CD4-positive, CD25-positive, alpha-beta regulatory T cell (primary cell): ENCODE measurements around the gene ALX3. TPM values are rescaled to one million over a fixed set of nuclear protein-coding genes. Genes with fewer than 3 reads are reported as not detected.
"Not testable (repeated sequence)": the region's sequence is repeated elsewhere in the genome, so short reads cannot be mapped to it uniquely, and the experiment has no call there.

Experiments
- ATAC-seq, 2 donors: fragments of 150-1000 bp; cut with Tn5 transposase; one replicate each; pipeline ENCODE4 v1.10.0; 2021; ENCODE audit warnings: low read depth in 2 of 2, moderate number of reproducible peaks in 2 of 2, moderate library complexity in 1 of 2
- DNase-seq, 3 donors: peaks; one replicate each; pipeline versions ENCODE4 v3.0.0 to v3.0.0-alpha.2; 2012 to 2022; ENCODE audit warnings: mixed read lengths in 1 of 3
- H3K27ac ChIP-seq: one replicate; pipeline ENCODE4 v1.7.0; 2013; ENCODE audit warnings: mild to moderate bottlenecking, low read length; ENCODE audit not compliant: insufficient read depth, poor library complexity, severe bottlenecking
- H3K27me3 ChIP-seq: one replicate; pipeline ENCODE4 v1.7.0; 2013; ENCODE audit warnings: low read length; ENCODE audit not compliant: control insufficient read depth, insufficient read depth
- H3K36me3 ChIP-seq: one replicate; pipeline ENCODE4 v1.7.0; 2013; ENCODE audit warnings: mild to moderate bottlenecking, low read length, moderate library complexity; ENCODE audit not compliant: control insufficient read depth, insufficient read depth
- H3K4me1 ChIP-seq: 2 replicates; pipeline ENCODE4 v1.7.0; 2013; ENCODE audit warnings: mild to moderate bottlenecking, low read length; ENCODE audit not compliant: insufficient read depth, control insufficient read depth, poor library complexity, severe bottlenecking
- H3K4me3 ChIP-seq: one replicate; pipeline ENCODE4 v1.7.0; 2013; ENCODE audit warnings: low read depth, mild to moderate bottlenecking, low read length, moderate library complexity
- H3K9me3 ChIP-seq, 2 experiments: 1 replicate in 1 of 2; 2 replicates in 1 of 2; pipeline ENCODE4 v1.7.0; 2013; ENCODE audit warnings: low read length in 2 of 2, mild to moderate bottlenecking in 1 of 2, moderate library complexity in 1 of 2; ENCODE audit not compliant: control insufficient read depth in 2 of 2
- H3K27ac Mint-ChIP-seq, 3 donors: one replicate each; pipeline ENCODE4 v1.8.0; 2020 to 2022; ENCODE audit warnings: mild to moderate bottlenecking in 3 of 3, mixed read lengths in 3 of 3, moderate library complexity in 2 of 3
- H3K27me3 Mint-ChIP-seq: one replicate; pipeline ENCODE4 v1.8.0; 2022; ENCODE audit warnings: mild to moderate bottlenecking, mixed read lengths
- H3K36me3 Mint-ChIP-seq: one replicate; pipeline ENCODE4 v1.8.0; 2020; ENCODE audit warnings: mixed read lengths
- H3K4me1 Mint-ChIP-seq, 4 donors: one replicate each; pipeline ENCODE4 v1.8.0; 2020 to 2022; ENCODE audit warnings: mixed read lengths in 4 of 4, mild to moderate bottlenecking in 1 of 4
- H3K4me3 Mint-ChIP-seq, 4 donors: one replicate each; pipeline ENCODE4 v1.8.0; 2020 to 2022; ENCODE audit warnings: mild to moderate bottlenecking in 4 of 4, mixed read lengths in 4 of 4, moderate library complexity in 3 of 4
- H3K9me3 Mint-ChIP-seq, 7 donors: one replicate each; pipeline ENCODE4 v1.8.0; 2020 to 2022; ENCODE audit warnings: mixed read lengths in 7 of 7, mild to moderate bottlenecking in 3 of 7, moderate library complexity in 2 of 7
- polyA plus RNA-seq, 4 donors: library from polyadenylated mRNA; unstranded; fragments of 300-500 nt; fragmentation: Illumina TruSeq; gene quantifications; one replicate each; pipeline ENCODE4 v1.2.3, GENCODE V29; 2021
- total RNA-seq: library from RNA; stranded (reverse); gene quantifications from one replicate; pipeline ENCODE4 v1.2.3, GENCODE V29; 2022

The ALX3 gene
- total and polyA plus RNA-seq, 5 donors from 2014 or later = not detected

GRCh38 chr1:110081061-110081460 is 10.6 kb upstream of the ALX3 start:
- Histone ChIP-seq H3K9me3 (no peaks in the 10 kb centered on the region), H3K4me3 (no peak overlapping the region), H3K27ac (no peak overlapping the region), H3K4me1 (peaks cover 18% of the 10 kb centered on the region), H3K27me3 (peaks cover 25% of the 10 kb centered on the region), H3K36me3 (no peaks in the 10 kb centered on the region)
- no peak for DNase-seq
- H3K27ac Mint-ChIP-seq = no peak overlapping the region
- ATAC-seq = no peak
- H3K27me3 Mint-ChIP-seq = peaks cover 69% of the 10 kb centered on the region
- no peaks in the 10 kb centered on the region for H3K36me3 Mint-ChIP-seq
- no peak overlapping the region for H3K4me3 Mint-ChIP-seq
- H3K4me1 Mint-ChIP-seq = peaks cover 5 to 13% (median 8%) of the 10 kb centered on the region in 4 donors
- no peaks in the 10 kb centered on the region for H3K9me3 Mint-ChIP-seq

- not testable (repeated sequence) for H3K4me3 ChIP-seq, H3K27ac Mint-ChIP-seq, ATAC-seq, H3K9me3 Mint-ChIP-seq, H3K27ac ChIP-seq, H3K9me3 ChIP-seq, H3K36me3 ChIP-seq, H3K36me3 Mint-ChIP-seq, H3K4me3 Mint-ChIP-seq, DNase-seq
- Mint-ChIP-seq H3K27me3 (peaks cover 66% of the 10 kb centered on the region), H3K4me1 (peaks cover 5 to 13% (median 8%) of the 10 kb centered on the region in 4 donors)
- Histone ChIP-seq H3K4me1 (peaks cover 18% of the 10 kb centered on the region), H3K27me3 (peaks cover 15% of the 10 kb centered on the region)
Measured at GRCh38 chr1:110079995-110080394, 9.5 kb upstream of the ALX3 start.

GRCh38 chr1:110076789-110077500 is 6.5 kb upstream of the ALX3 start:
- Histone ChIP-seq H3K9me3 (no peaks in the 10 kb centered on the region), H3K27me3 (peaks cover 19% of the 10 kb centered on the region), H3K4me1 (no peaks in the 10 kb centered on the region), H3K27ac (no peak overlapping the region), H3K4me3 (no peak overlapping the region), H3K36me3 (no peaks in the 10 kb centered on the region)
- Mint-ChIP-seq H3K27me3 (peaks cover 57% of the 10 kb centered on the region), H3K9me3 (peaks cover 0 to 1% (median 0%) of the 10 kb centered on the region in 7 donors), H3K36me3 (no peaks in the 10 kb centered on the region), H3K4me1 (no peaks in the 10 kb centered on the region), H3K4me3 (no peak overlapping the region), H3K27ac (no peak overlapping the region)
- DNase-seq = no peak
- ATAC-seq = no peak

- DNase-seq (no peak), ATAC-seq (no peak)
- Mint-ChIP-seq H3K27ac (no peak overlapping the region), H3K4me1 (peaks cover 0 to 9% (median 0%) of the 10 kb centered on the region in 4 donors), H3K36me3 (no peaks in the 10 kb centered on the region), H3K9me3 (peaks cover 0 to 1% (median 0%) of the 10 kb centered on the region in 7 donors), H3K27me3 (peaks cover 60% of the 10 kb centered on the region), H3K4me3 (no peak overlapping the region)
- no peak overlapping the region for H3K4me3 ChIP-seq
- H3K36me3 ChIP-seq = no peaks in the 10 kb centered on the region
- H3K4me1 ChIP-seq = peaks cover 10% of the 10 kb centered on the region
- peaks cover 26% of the 10 kb centered on the region for H3K27me3 ChIP-seq
- no peak overlapping the region for H3K27ac ChIP-seq
- H3K9me3 ChIP-seq = no peaks in the 10 kb centered on the region
Measured at GRCh38 chr1:110074166-110074565, 3.7 kb upstream of the ALX3 start.

GRCh38 chr1:110070282-110070669 is 196 bp downstream of the ALX3 start:
- Histone ChIP-seq H3K36me3 (no peaks in the 10 kb centered on the region), H3K27me3 (peaks cover 34% of the 10 kb centered on the region), H3K4me1 (peaks cover 25% of the 10 kb centered on the region), H3K9me3 (no peaks in the 10 kb centered on the region), H3K4me3 (no peak overlapping the region), H3K27ac (no peak overlapping the region)
- no peak overlapping the region for H3K27ac Mint-ChIP-seq
- peaks cover 61% of the 10 kb centered on the region for H3K27me3 Mint-ChIP-seq
- H3K4me1 Mint-ChIP-seq = peaks cover 0 to 18% (median 7%) of the 10 kb centered on the region in 4 donors
- ATAC-seq (no peak), DNase-seq (no peak)
- peak overlapping the region in 1 of 4 donors; percentile 62 for H3K4me3 Mint-ChIP-seq
- peaks cover 0 to 2% (median 0%) of the 10 kb centered on the region in 7 donors for H3K9me3 Mint-ChIP-seq
- peaks cover 3% of the 10 kb centered on the region for H3K36me3 Mint-ChIP-seq

GRCh38 chr1:110069404-110070281 is 829 bp downstream of the ALX3 start:
- ATAC-seq (peak in 1 of 2 donors; percentile 16), DNase-seq (no peak)
- Histone ChIP-seq H3K27ac (no peak overlapping the region), H3K9me3 (no peaks in the 10 kb centered on the region), H3K27me3 (peaks cover 34% of the 10 kb centered on the region), H3K36me3 (no peaks in the 10 kb centered on the region), H3K4me3 (no peak overlapping the region), H3K4me1 (peaks cover 25% of the 10 kb centered on the region)
- Mint-ChIP-seq H3K27ac (no peak overlapping the region), H3K36me3 (peaks cover 3% of the 10 kb centered on the region), H3K27me3 (peaks cover 60% of the 10 kb centered on the region), H3K4me3 (peak overlapping the region in 2 of 4 donors; percentile 52 to 62), H3K4me1 (peaks cover 0 to 18% (median 7%) of the 10 kb centered on the region in 4 donors), H3K9me3 (peaks cover 0 to 2% (median 0%) of the 10 kb centered on the region in 7 donors)

- H3K4me3 Mint-ChIP-seq = peak overlapping the region; percentile 12 to 87 (median 60)
- H3K27ac ChIP-seq = no peak overlapping the region
- no peaks in the 10 kb centered on the region for H3K36me3 ChIP-seq
- H3K4me1 Mint-ChIP-seq = peaks cover 0 to 18% (median 7%) of the 10 kb centered on the region in 4 donors
- H3K4me1 ChIP-seq = peaks cover 25% of the 10 kb centered on the region
- H3K27me3 ChIP-seq = peaks cover 30% of the 10 kb centered on the region
- ATAC-seq = peak; percentile 32 to 44
- no peaks in the 10 kb centered on the region for H3K9me3 ChIP-seq
- H3K9me3 Mint-ChIP-seq = peaks cover 0 to 2% (median 0%) of the 10 kb centered on the region in 7 donors
- no peak overlapping the region for H3K27ac Mint-ChIP-seq
- peaks cover 3% of the 10 kb centered on the region for H3K36me3 Mint-ChIP-seq
- peaks cover 52% of the 10 kb centered on the region for H3K27me3 Mint-ChIP-seq
- DNase-seq = peak in 2 of 3 donors; percentile 27 to 36
- no peak overlapping the region for H3K4me3 ChIP-seq
Measured at GRCh38 chr1:110068646-110069403, 1.6 kb downstream of the ALX3 start.
